HG03060 (cell line): ENCODE results near the gene DNAH7.
"Not testable (repeated sequence)": the region's sequence is repeated elsewhere in the genome, so short reads cannot be mapped to it uniquely, and the experiment has no call there.

Experiments used
- ATAC-seq: cut with Tn5 transposase; IDR thresholded peaks from one replicate; pipeline ENCODE4 v1.9.1; 2021; ENCODE audit warnings: low read depth, moderate number of reproducible peaks; ENCODE audit not compliant: unreplicated experiment

The DNAH7 gene

GRCh38 chr2:195985741-195986140 is 82.9 kb downstream of the DNAH7 start:
- ATAC-seq, result no peak

GRCh38 chr2:195984923-195985726 is 83.5 kb downstream of the DNAH7 start:
- no peak for ATAC-seq

- no peak for ATAC-seq
Measured at GRCh38 chr2:195967336-195967735, 101.3 kb downstream of the DNAH7 start.

- peak; percentile 68 for ATAC-seq
Measured at GRCh38 chr2:195961873-195962272, 106.8 kb downstream of the DNAH7 start.

GRCh38 chr2:195959341-195959740 is 109.3 kb downstream of the DNAH7 start:
- ATAC-seq, result no peak

GRCh38 chr2:195956725-195957124 is 111.9 kb downstream of the DNAH7 start:
- no peak for ATAC-seq

GRCh38 chr2:195945056-195945455 is 123.6 kb downstream of the DNAH7 start:
- ATAC-seq, result no peak

- no peak for ATAC-seq
Measured at GRCh38 chr2:195937176-195937575, 131.5 kb downstream of the DNAH7 start.

- ATAC-seq, result no peak
Measured at GRCh38 chr2:195934484-195934883, 134.2 kb downstream of the DNAH7 start.

GRCh38 chr2:195929531-195929930 is 139.1 kb downstream of the DNAH7 start:
- no peak for ATAC-seq

GRCh38 chr2:195925120-195925519 is 143.5 kb downstream of the DNAH7 start:
- no peak for ATAC-seq

GRCh38 chr2:195923889-195924288 is 144.7 kb downstream of the DNAH7 start:
- no peak for ATAC-seq

- not testable (repeated sequence) for ATAC-seq
Measured at GRCh38 chr2:195917021-195917600, 151.5 kb downstream of the DNAH7 start.

- no peak for ATAC-seq
Measured at GRCh38 chr2:195912079-195912478, 156.6 kb downstream of the DNAH7 start.

- ATAC-seq, result no peak
Measured at GRCh38 chr2:195910570-195910969, 158.1 kb downstream of the DNAH7 start.

- no peak for ATAC-seq
Measured at GRCh38 chr2:195909926-195910325, 158.7 kb downstream of the DNAH7 start.

- ATAC-seq, result no peak
Measured at GRCh38 chr2:195907474-195907873, 161.2 kb downstream of the DNAH7 start.

GRCh38 chr2:195903956-195904355 is 164.7 kb downstream of the DNAH7 start:
- no peak for ATAC-seq

- ATAC-seq, result no peak
Measured at GRCh38 chr2:195902857-195903256, 165.8 kb downstream of the DNAH7 start.

GRCh38 chr2:195899226-195899625 is 169.4 kb downstream of the DNAH7 start:
- no peak for ATAC-seq

- ATAC-seq, result no peak
Measured at GRCh38 chr2:195898505-195899191, 170.0 kb downstream of the DNAH7 start.

GRCh38 chr2:195891081-195891480 is 177.6 kb downstream of the DNAH7 start:
- ATAC-seq, result no peak
